ENCODE data around the gene AMIGO1. TPM values are rescaled to one million over a fixed set of nuclear protein-coding genes. Genes with fewer than 3 reads are reported as not detected.

Gene AMIGO1
- total RNA-seq, 4 donors from 2014 or later = 1.0 to 10.1 (median 3.8) TPM

- no peaks in the 10 kb centered on the region for H3K4me1 ChIP-seq
- no peak overlapping the region for H3K27ac ChIP-seq
- no peaks in the 10 kb centered on the region for H3K27me3 ChIP-seq
- no peaks in the 10 kb centered on the region for H3K36me3 ChIP-seq
- intact Hi-C loops (cut with DNase I; ENCODE audit: low total_unique reads) = loop anchor here (2.0 kb wide), 1 partner anchor 42 kb away; no protein-coding TSS in a partner anchor
- H3K4me3 ChIP-seq = no peak overlapping the region
- TF ChIP-seq CTCF (IDR thresholded peaks at IDR 0.05) (no peak), POLR2A (IDR thresholded peaks at IDR 0.05) (no peak)
- no peaks in the 10 kb centered on the region for H3K9me3 ChIP-seq
- DNase-seq = no peak
Observed at GRCh38 chr1:109490934-109491302, 18.6 kb downstream of the AMIGO1 start.

GRCh38 chr1:109490029-109490933 lies 19.2 kb downstream of the AMIGO1 start:
- no peaks in the 10 kb centered on the region for H3K27me3 ChIP-seq
- peak; percentile 70 to 71 for DNase-seq
- no peaks in the 10 kb centered on the region for H3K36me3 ChIP-seq
- intact Hi-C loops (cut with DNase I; ENCODE audit: low total_unique reads) = loop anchor here (2.0 kb wide), 1 partner anchor 43 kb away; no protein-coding TSS in a partner anchor
- TF ChIP-seq POLR2A (IDR thresholded peaks at IDR 0.05) = no peak
- peak; percentile 60 to 85 (median 73) for TF ChIP-seq CTCF (IDR thresholded peaks at IDR 0.05)
- H3K9me3 ChIP-seq = no peaks in the 10 kb centered on the region
- no peak overlapping the region for H3K27ac ChIP-seq
- peaks cover 0 to under 1% of the 10 kb centered on the region in 2 donors for H3K4me1 ChIP-seq
- no peak overlapping the region for H3K4me3 ChIP-seq

- Histone ChIP-seq H3K27ac (no peak overlapping the region), H3K27me3 (peaks cover 0 to 4% of the 10 kb centered on the region in 2 donors), H3K36me3 (no peaks in the 10 kb centered on the region), H3K4me3 (no peak overlapping the region), H3K9me3 (no peaks in the 10 kb centered on the region), H3K4me1 (peaks cover 0 to 7% of the 10 kb centered on the region in 2 donors)
- DNase-seq = no peak
- intact Hi-C loops (cut with DNase I; ENCODE audit: low total_unique reads) = loop anchor here (10.0 kb wide), 1 partner anchor 64 kb away; the partner anchor contains the start of gene PSMA5
- TF ChIP-seq CTCF (IDR thresholded peaks at IDR 0.05) = no peak
- no peak for TF ChIP-seq POLR2A (IDR thresholded peaks at IDR 0.05)
Observed at GRCh38 chr1:109488696-109489095, 20.8 kb downstream of the AMIGO1 start.

GRCh38 chr1:109488201-109488600 lies 21.3 kb downstream of the AMIGO1 start:
- H3K36me3 ChIP-seq = no peaks in the 10 kb centered on the region
- TF ChIP-seq CTCF (IDR thresholded peaks at IDR 0.05) (no peak), POLR2A (IDR thresholded peaks at IDR 0.05) (no peak)
- H3K4me1 ChIP-seq = peaks cover 0 to 7% of the 10 kb centered on the region in 2 donors
- H3K27ac ChIP-seq = no peak overlapping the region
- peaks cover 0 to 4% of the 10 kb centered on the region in 2 donors for H3K27me3 ChIP-seq
- intact Hi-C loops (cut with DNase I; ENCODE audit: low total_unique reads) = loop anchor here (10.0 kb wide), 1 partner anchor 63 kb away; the partner anchor contains the start of gene PSMA5
- H3K9me3 ChIP-seq = no peaks in the 10 kb centered on the region
- DNase-seq = no peak
- no peak overlapping the region for H3K4me3 ChIP-seq

GRCh38 chr1:109487261-109487660 lies 22.3 kb downstream of the AMIGO1 start:
- TF ChIP-seq CTCF (IDR thresholded peaks at IDR 0.05) (no peak), POLR2A (IDR thresholded peaks at IDR 0.05) (no peak)
- intact Hi-C loops (cut with DNase I; ENCODE audit: low total_unique reads) = loop anchor here (10.0 kb wide), 1 partner anchor 62 kb away; the partner anchor contains the start of gene PSMA5

More at GRCh38 chr1:109487261-109487660, 22.3 kb downstream of the AMIGO1 start:
- H3K9me3 ChIP-seq = no peaks in the 10 kb centered on the region
- no peak overlapping the region for H3K4me3 ChIP-seq
- H3K27me3 ChIP-seq = peaks cover 0 to 4% of the 10 kb centered on the region in 2 donors
- no peak overlapping the region for H3K27ac ChIP-seq
- DNase-seq = no peak
- no peaks in the 10 kb centered on the region for H3K36me3 ChIP-seq
- peaks cover 0 to 11% of the 10 kb centered on the region in 2 donors for H3K4me1 ChIP-seq
